OCI-LY1 (cell line): ENCODE measurements around the gene FHIT.

Experiments
- H2AFZ ChIP-seq: fragments of 200-600 bp; sonication (generic), shearing (Covaris generic); 2 replicates; pipeline ENCODE4 v1.6.0; 2014; ENCODE audit warnings: antibody characterized with exemption, mild to moderate bottlenecking, low read length
- H3F3A ChIP-seq: fragments of 200-600 bp; sonication (generic), shearing (Covaris generic); 2 replicates; pipeline ENCODE4 v1.6.0; 2014; ENCODE audit warnings: mild to moderate bottlenecking, antibody characterized with exemption, low read length, moderate library complexity; ENCODE audit not compliant: insufficient read depth
- H3K27ac ChIP-seq: fragments of 200-600 bp; sonication (generic); 2 replicates; pipeline ENCODE4 v1.5.1; 2014; ENCODE audit warnings: low read length, mixed run types, mild to moderate bottlenecking, low read depth; ENCODE audit not compliant: poor library complexity, severe bottlenecking
- H3K27me3 ChIP-seq: fragments of 200-600 bp; sonication (generic); 2 replicates; pipeline ENCODE4 v1.6.0; 2014; ENCODE audit warnings: antibody characterized with exemption, mild to moderate bottlenecking, low read length, moderate library complexity; ENCODE audit not compliant: insufficient read depth
- H3K36me3 ChIP-seq: fragments of 200-600 bp; sonication (generic); 2 replicates; pipeline ENCODE4 v1.6.1; 2014; ENCODE audit warnings: mild to moderate bottlenecking, antibody characterized with exemption, low read length, moderate library complexity, mixed read lengths; ENCODE audit not compliant: insufficient read depth
- H3K4me1 ChIP-seq: fragments of 200-600 bp; sonication (generic); 2 replicates; pipeline ENCODE4 v1.5.1; 2014; ENCODE audit warnings: mild to moderate bottlenecking, low read length, moderate library complexity; ENCODE audit not compliant: insufficient read depth, severe bottlenecking
- H3K4me2 ChIP-seq: fragments of 200-600 bp; sonication (generic), shearing (Covaris generic); 2 replicates; pipeline ENCODE4 v1.6.1; 2014; ENCODE audit warnings: low read length
- H3K4me3 ChIP-seq: fragments of 200-600 bp; sonication (generic); 2 replicates; pipeline ENCODE4 v1.5.1; 2014; ENCODE audit warnings: low read length, low read depth, mild to moderate bottlenecking, mixed read lengths; ENCODE audit not compliant: poor library complexity, severe bottlenecking
- H3K79me2 ChIP-seq: fragments of 200-600 bp; shearing (Covaris generic); 2 replicates; pipeline ENCODE4 v1.6.1; 2016; ENCODE audit warnings: mixed run types, low read length, mixed read lengths; ENCODE audit not compliant: insufficient read depth
- H3K9ac ChIP-seq: fragments of 200-600 bp; sonication (generic), shearing (Covaris generic); 2 replicates; pipeline ENCODE4 v1.6.1; 2014; ENCODE audit warnings: mild to moderate bottlenecking, low read length, mixed read lengths
- H3K9me2 ChIP-seq: fragments of 200-600 bp; sonication (generic), shearing (Covaris generic); 2 replicates; pipeline ENCODE4 v1.6.1; 2014; ENCODE audit warnings: low read depth, mild to moderate bottlenecking, low read length, mixed read lengths
- H3K9me3 ChIP-seq: fragments of 200-600 bp; shearing (Covaris generic); 2 replicates; pipeline ENCODE4 v1.6.1; 2014; ENCODE audit warnings: low read length, mixed read lengths
- H4K20me1 ChIP-seq: fragments of 200-600 bp; sonication (generic), shearing (Covaris generic); 2 replicates; pipeline ENCODE4 v1.6.0; 2016; ENCODE audit warnings: mild to moderate bottlenecking, low read length; ENCODE audit not compliant: insufficient read depth
- EZH2 ChIP-seq: fragments of 200-600 bp; sonication (generic), shearing (Covaris generic); IDR thresholded peaks from 2 replicates; pipeline ENCODE4 v1.8.0; 2017; ENCODE audit warnings: borderline replicate concordance, mixed run types, mild to moderate bottlenecking, antibody characterized with exemption, low read length, moderate library complexity, mixed read lengths
- TF ChIP-seq, protein P1 (sequence below): fragments of 200-600 bp; sonication (generic), shearing (Covaris generic); IDR thresholded peaks from 2 replicates; pipeline ENCODE4 v1.5.1; 2017; ENCODE audit warnings: mild to moderate bottlenecking, antibody characterized with exemption, low read length, moderate library complexity, mixed read lengths

Gene FHIT

DNA sequence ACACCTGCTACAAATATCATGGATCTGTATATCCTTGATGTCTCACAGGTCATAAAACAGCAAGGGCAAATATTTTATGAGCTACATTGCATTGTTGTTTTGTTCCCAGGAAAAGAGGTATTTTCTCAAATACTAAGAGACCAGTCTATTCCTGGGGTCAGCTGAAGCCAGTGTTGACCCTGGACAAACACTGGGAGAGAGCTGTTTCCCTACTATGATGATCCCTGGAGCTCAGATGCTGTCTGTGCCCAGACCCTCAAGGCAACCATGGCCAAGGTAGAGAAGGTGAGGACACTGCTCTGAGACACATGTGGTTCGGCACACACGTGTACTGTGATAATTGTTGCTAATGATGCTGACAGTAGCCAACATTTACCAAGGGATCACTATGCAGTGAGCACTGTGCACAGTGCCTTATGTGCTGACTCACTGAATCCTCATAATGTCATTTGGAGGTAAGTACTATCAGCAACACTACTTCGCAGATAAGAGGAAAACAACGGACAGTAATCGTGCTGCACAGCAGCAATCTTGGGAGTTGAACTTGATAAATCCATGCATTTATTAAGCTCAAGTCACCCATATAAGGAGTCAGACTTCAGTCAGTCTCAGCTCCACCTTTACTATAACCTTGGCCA lies 943.6 kb downstream of the FHIT start:
- Histone ChIP-seq H3K9me2 (no peaks in the 10 kb centered on the region), H3K4me1 (no peaks in the 10 kb centered on the region), H3K9ac (no peak overlapping the region), H3K4me2 (no peak overlapping the region), H3F3A (no peaks in the 10 kb centered on the region), H3K36me3 (no peaks in the 10 kb centered on the region), H3K9me3 (no peaks in the 10 kb centered on the region), H2AFZ (no peak overlapping the region), H3K27ac (no peak overlapping the region), H4K20me1 (no peaks in the 10 kb centered on the region), H3K4me3 (no peak overlapping the region), H3K27me3 (no peaks in the 10 kb centered on the region), H3K79me2 (no peaks in the 10 kb centered on the region)
- TF ChIP-seq EZH2 = no peak
- TF ChIP-seq, protein P1, sequence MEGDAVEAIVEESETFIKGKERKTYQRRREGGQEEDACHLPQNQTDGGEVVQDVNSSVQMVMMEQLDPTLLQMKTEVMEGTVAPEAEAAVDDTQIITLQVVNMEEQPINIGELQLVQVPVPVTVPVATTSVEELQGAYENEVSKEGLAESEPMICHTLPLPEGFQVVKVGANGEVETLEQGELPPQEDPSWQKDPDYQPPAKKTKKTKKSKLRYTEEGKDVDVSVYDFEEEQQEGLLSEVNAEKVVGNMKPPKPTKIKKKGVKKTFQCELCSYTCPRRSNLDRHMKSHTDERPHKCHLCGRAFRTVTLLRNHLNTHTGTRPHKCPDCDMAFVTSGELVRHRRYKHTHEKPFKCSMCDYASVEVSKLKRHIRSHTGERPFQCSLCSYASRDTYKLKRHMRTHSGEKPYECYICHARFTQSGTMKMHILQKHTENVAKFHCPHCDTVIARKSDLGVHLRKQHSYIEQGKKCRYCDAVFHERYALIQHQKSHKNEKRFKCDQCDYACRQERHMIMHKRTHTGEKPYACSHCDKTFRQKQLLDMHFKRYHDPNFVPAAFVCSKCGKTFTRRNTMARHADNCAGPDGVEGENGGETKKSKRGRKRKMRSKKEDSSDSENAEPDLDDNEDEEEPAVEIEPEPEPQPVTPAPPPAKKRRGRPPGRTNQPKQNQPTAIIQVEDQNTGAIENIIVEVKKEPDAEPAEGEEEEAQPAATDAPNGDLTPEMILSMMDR = no peak

DNA sequence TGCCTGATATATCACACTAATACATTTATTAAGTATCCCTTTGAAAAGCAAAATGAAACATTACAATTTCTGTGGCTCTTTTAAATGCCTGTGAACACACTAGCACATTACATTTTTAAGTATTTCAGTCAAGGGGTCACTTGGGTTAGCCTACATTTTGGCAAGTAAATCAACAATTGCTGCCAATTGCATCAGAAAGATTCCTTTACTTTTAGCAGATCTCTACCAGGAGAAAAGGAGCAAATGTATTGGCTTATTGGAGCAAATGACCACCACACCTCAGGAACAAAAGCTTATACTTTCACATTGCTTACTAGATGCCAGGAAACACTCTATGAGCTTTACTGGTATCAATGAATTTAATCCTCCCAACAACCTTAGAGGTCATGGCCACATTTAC lies 947.1 kb downstream of the FHIT start:
- Histone ChIP-seq H4K20me1 (no peaks in the 10 kb centered on the region), H3K79me2 (no peaks in the 10 kb centered on the region), H2AFZ (no peak overlapping the region), H3K4me2 (no peak overlapping the region), H3K9me3 (no peaks in the 10 kb centered on the region), H3K36me3 (no peaks in the 10 kb centered on the region), H3K4me1 (no peaks in the 10 kb centered on the region), H3K9me2 (no peaks in the 10 kb centered on the region), H3K9ac (no peak overlapping the region), H3K4me3 (no peak overlapping the region), H3K27me3 (no peaks in the 10 kb centered on the region), H3F3A (no peaks in the 10 kb centered on the region), H3K27ac (no peak overlapping the region)
- TF ChIP-seq EZH2 = no peak
- TF ChIP-seq, protein P1 = no peak

DNA sequence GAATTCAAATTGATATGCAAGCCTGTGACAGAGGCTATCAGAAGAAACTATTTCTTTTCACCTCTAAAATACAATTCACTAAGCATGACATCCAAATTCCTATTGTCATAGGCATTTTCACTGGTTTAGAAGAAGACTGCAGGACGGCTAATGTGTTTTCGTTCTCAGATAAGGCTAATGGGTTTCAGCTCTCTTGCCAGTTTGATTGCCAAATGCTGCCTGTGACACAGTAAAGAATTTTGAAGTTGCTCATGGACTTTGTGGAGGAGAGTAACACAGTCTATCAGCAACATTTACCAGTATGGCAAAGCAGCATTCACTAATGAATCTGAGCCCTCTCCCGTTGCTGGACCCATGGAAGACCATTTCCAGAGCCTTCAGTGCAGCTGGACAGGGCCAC lies 948.1 kb downstream of the FHIT start:
- no peaks in the 10 kb centered on the region for H3K79me2 ChIP-seq
- no peaks in the 10 kb centered on the region for H3K9me3 ChIP-seq
- no peaks in the 10 kb centered on the region for H3K4me1 ChIP-seq
- no peak for TF ChIP-seq EZH2
- TF ChIP-seq, protein P1 = no peak
- no peak overlapping the region for H3K27ac ChIP-seq
- no peak overlapping the region for H3K9ac ChIP-seq
- no peak overlapping the region for H2AFZ ChIP-seq
- no peak overlapping the region for H3K4me3 ChIP-seq
- H3K4me2 ChIP-seq = no peak overlapping the region
- H3K9me2 ChIP-seq = no peaks in the 10 kb centered on the region
- no peaks in the 10 kb centered on the region for H4K20me1 ChIP-seq
- H3K27me3 ChIP-seq = no peaks in the 10 kb centered on the region
- H3F3A ChIP-seq = no peaks in the 10 kb centered on the region
- no peaks in the 10 kb centered on the region for H3K36me3 ChIP-seq
